Stomach (tissue), 4 donors: ENCODE data around the gene SYS1.
A peak's percentile ranks its signal among the peaks of the same experiment; 100 is the strongest.

Experiments
- CTCF ChIP-seq, 7 experiments: fragments of 450-650 bp in 4 of 7; fragments of 200-600 bp in 3 of 7; sonication (generic) in 3 of 7; IDR thresholded peaks; one replicate each; pipeline ENCODE4 v1.5.1; 2016 to 2019; ENCODE audit warnings: antibody characterized with exemption in 7 of 7, control low read depth in 2 of 7, mild to moderate bottlenecking in 1 of 7
- EP300 ChIP-seq: sonication (generic); formaldehyde crosslinking; IDR thresholded peaks from one replicate; pipeline ENCODE4 v1.6.1; 2017; ENCODE audit warnings: antibody characterized with exemption
- POLR2A ChIP-seq, 4 donors: fragments of 450-650 bp; IDR thresholded peaks; one replicate each; pipeline ENCODE4 v1.6.1; 2016; ENCODE audit warnings: antibody characterized with exemption in 4 of 4, control low read depth in 2 of 4, mild to moderate bottlenecking in 1 of 4, moderate library complexity in 1 of 4
- POLR2AphosphoS5 ChIP-seq, 3 donors: sonication (generic); formaldehyde crosslinking; IDR thresholded peaks; one replicate each; pipeline ENCODE4 v1.6.1; 2016; ENCODE audit warnings: antibody characterized with exemption in 3 of 3

GRCh38 chr20:45405571-45406259 lies 42.8 kb downstream of the SYS1 start:
- TF ChIP-seq CTCF (IDR thresholded peaks at IDR 0.05): no peak
- TF ChIP-seq POLR2A (IDR thresholded peaks at IDR 0.05): no peak
- no peak for TF ChIP-seq EP300
- TF ChIP-seq POLR2AphosphoS5 (IDR thresholded peaks at IDR 0.05): peak in 1 of 3 donors; percentile 63
